Uterus (tissue), 4 donors: Measurements from ENCODE around the gene CHD9NB. TPM values are rescaled to one million over a fixed set of nuclear protein-coding genes. Genes with fewer than 3 reads are reported as not detected.
"Not testable (repeated sequence)": the region's sequence is repeated elsewhere in the genome, so short reads cannot be mapped to it uniquely, and the experiment has no call there.

ENCODE experiments used
- DNase-seq, 2 donors: peaks; one replicate each; pipeline ENCODE4 v3.0.0-alpha.2; 2019 to 2020
- H3K27ac ChIP-seq, 2 donors: fragments of 200-600 bp; sonication (generic); 1 replicate in 1 of 2; 2 replicates in 1 of 2; pipeline ENCODE4 v1.5.1; 2016 to 2018
- H3K27me3 ChIP-seq, 2 donors: fragments of 200-600 bp; sonication (generic); one replicate each; pipeline ENCODE4 v1.5.1; 2018 to 2019; ENCODE audit warnings: control low read depth in 1 of 2
- H3K36me3 ChIP-seq, 2 donors: fragments of 200-600 bp; sonication (generic); one replicate each; pipeline ENCODE4 v1.5.1; 2019; ENCODE audit warnings: control low read depth in 1 of 2
- H3K4me1 ChIP-seq, 2 donors: fragments of 200-600 bp; sonication (generic); one replicate each; pipeline ENCODE4 v1.5.1; 2018 to 2019; ENCODE audit warnings: control low read depth in 1 of 2
- H3K4me3 ChIP-seq, 2 donors: fragments of 200-600 bp; sonication (generic); 1 replicate in 1 of 2; 2 replicates in 1 of 2; pipeline ENCODE4 v1.5.1; 2018 to 2019; ENCODE audit warnings: mild to moderate bottlenecking in 1 of 2
- H3K9me3 ChIP-seq, 2 donors: fragments of 200-600 bp; sonication (generic); one replicate each; pipeline ENCODE4 v1.5.1; 2019; ENCODE audit warnings: control low read depth in 1 of 2
- POLR2A ChIP-seq, 2 donors: fragments of 450-650 bp; IDR thresholded peaks; one replicate each; pipeline ENCODE4 v1.6.1; 2016; ENCODE audit warnings: antibody characterized with exemption in 2 of 2, mild to moderate bottlenecking in 1 of 2, moderate library complexity in 1 of 2
- intact Hi-C: fragments of 100-400 bp; cut with DNase I; formaldehyde crosslinking; loops from one replicate; pipeline ENCODE4 v1.15.1; 2023; ENCODE audit warnings: low total_unique reads
- total RNA-seq, 4 donors: library from RNA; depleted of rRNA in 3 of 4; stranded (reverse); fragments of >200 nt in 3 of 4; gene quantifications; one replicate each; pipeline versions ENCODE4 v1.1.0 to v1.2.4, GENCODE V29; 2014 to 2023
- TF ChIP-seq, protein P1 (sequence below), 4 experiments: fragments of 200-600 bp in 2 of 4; fragments of 450-650 bp in 2 of 4; sonication (generic) in 2 of 4; IDR thresholded peaks; one replicate each; pipeline ENCODE4 v1.5.1; 2016 to 2019; ENCODE audit warnings: antibody characterized with exemption in 4 of 4, mild to moderate bottlenecking in 2 of 4, moderate library complexity in 1 of 4
- donor health status: DM: yes; HTN: yes; CAD: no.

The CHD9NB gene
- total RNA-seq, 4 donors from 2014 or later, result 1.2 to 4.3 (median 4.1) TPM; not detected in 1

DNA sequence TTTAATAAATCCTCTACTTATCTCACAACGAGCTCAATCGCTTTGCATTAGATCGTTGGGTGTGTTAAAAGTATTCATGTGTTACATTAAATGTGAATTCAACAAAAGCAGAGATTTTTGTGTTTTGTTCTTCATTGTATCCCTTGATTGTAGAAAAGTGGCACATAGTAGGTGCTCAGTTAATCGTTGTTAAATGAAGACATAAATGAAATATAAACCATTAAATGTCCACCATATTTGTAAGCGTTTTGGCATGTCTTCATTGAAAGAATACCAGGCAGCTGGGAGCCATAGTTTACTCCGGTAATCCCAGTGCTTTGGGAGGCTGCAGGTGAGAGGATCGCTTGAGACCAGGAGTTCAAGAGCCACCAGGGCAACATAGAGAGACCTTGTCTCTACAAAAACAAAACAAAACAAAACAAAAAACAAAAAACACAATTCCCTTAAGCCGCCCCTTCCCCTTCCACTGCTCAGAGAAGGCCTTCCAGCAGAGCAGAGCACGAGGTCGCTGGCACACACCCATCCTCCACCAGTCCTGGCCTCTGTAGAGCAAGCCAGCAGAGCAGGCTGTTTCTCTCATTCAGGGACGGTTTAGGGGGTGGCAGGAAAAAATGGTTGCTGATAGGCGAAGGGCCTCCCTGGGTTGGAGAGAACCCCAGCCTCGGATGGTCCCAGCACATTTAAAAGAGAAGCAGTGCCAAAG is 1.4 kb upstream of the CHD9NB start:
- TF ChIP-seq, protein P1, sequence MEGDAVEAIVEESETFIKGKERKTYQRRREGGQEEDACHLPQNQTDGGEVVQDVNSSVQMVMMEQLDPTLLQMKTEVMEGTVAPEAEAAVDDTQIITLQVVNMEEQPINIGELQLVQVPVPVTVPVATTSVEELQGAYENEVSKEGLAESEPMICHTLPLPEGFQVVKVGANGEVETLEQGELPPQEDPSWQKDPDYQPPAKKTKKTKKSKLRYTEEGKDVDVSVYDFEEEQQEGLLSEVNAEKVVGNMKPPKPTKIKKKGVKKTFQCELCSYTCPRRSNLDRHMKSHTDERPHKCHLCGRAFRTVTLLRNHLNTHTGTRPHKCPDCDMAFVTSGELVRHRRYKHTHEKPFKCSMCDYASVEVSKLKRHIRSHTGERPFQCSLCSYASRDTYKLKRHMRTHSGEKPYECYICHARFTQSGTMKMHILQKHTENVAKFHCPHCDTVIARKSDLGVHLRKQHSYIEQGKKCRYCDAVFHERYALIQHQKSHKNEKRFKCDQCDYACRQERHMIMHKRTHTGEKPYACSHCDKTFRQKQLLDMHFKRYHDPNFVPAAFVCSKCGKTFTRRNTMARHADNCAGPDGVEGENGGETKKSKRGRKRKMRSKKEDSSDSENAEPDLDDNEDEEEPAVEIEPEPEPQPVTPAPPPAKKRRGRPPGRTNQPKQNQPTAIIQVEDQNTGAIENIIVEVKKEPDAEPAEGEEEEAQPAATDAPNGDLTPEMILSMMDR (IDR thresholded peaks at IDR 0.05), result no peak
- no peak for TF ChIP-seq POLR2A (IDR thresholded peaks at IDR 0.05)
- Histone ChIP-seq H3K36me3 (no peaks in the 10 kb centered on the region), H3K27me3 (no peaks in the 10 kb centered on the region), H3K4me3 (peak overlapping the region; percentile 63 to 71), H3K9me3 (no peaks in the 10 kb centered on the region), H3K27ac (peak overlapping the region; percentile 70 to 81), H3K4me1 (no peaks in the 10 kb centered on the region)
- DNase-seq, result peak; percentile 50 to 55
- intact Hi-C loops, result loop anchor here (5.0 to 10.0 kb wide), 2 partner anchors 81 to 153 kb away; no protein-coding TSS in a partner anchor

DNA sequence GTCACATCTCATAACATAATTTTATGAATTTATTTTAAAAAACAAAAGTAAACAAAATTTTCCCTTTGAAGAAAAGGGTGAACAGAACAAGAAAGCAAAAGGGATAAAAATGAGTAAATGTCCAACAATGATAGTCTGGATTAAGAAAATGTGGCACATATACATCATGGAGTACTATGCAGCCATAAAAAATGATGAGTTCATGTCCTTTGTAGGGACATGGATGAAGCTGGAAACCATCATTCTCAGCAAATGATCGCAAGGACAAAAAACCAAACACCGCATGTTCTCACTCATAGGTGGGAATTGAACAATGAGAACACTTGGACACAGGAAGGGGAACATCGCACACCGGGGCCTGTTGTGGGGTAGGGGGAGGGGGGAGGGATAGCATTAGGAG is 1.4 kb downstream of the CHD9NB start:
- not testable (repeated sequence) for H3K9me3 ChIP-seq, H3K4me3 ChIP-seq, H3K36me3 ChIP-seq, H3K4me1 ChIP-seq, DNase-seq, H3K27me3 ChIP-seq, H3K27ac ChIP-seq
- intact Hi-C loops, result loop anchor here (5.0 to 10.0 kb wide), 2 partner anchors 84 to 156 kb away; no protein-coding TSS in a partner anchor

DNA sequence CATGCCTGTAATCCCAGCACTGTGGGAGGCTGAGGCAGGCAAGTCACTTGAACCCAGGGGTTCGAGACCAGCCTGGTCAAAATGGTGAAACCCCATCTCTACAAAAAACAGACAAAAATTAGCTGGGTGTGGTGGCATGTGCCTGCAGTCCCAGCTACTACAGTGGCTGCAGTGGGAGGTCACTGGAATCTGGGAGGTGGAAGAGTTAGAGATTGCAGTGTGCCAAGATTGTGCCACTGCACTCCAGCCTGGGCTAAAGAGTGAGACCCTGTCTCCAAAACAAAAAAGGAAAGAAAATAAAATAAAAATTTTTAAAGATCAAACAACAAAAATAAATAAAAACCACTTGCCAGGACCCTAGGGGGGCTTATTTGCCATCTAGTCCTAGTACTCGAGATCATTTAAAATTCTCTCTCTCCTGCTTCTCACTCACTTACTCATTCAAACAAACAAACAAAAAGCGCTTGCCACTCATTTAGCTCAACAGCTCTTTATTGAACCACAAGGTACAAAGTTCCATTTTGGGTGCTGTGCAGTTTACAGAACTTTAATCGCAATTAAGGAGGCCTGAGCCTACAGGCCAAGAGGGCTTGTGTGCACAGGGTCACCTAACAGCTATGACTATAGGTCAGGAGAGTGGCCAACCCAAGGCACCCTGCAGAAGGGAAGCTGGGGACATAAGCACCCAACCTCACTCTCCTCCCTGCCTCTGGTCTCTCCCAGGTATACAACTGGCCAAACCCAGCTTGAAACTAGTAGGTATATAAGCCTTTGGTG is 4.4 kb downstream of the CHD9NB start:
- Histone ChIP-seq H3K36me3 (no peaks in the 10 kb centered on the region), H3K9me3 (no peaks in the 10 kb centered on the region), H3K4me3 (no peak overlapping the region), H3K27me3 (no peaks in the 10 kb centered on the region), H3K4me1 (no peaks in the 10 kb centered on the region), H3K27ac (no peak overlapping the region)
- TF ChIP-seq, protein P1 (IDR thresholded peaks at IDR 0.05), result no peak
- no peak for TF ChIP-seq POLR2A (IDR thresholded peaks at IDR 0.05)
- no peak for DNase-seq
- intact Hi-C loops, result no loop called here

DNA sequence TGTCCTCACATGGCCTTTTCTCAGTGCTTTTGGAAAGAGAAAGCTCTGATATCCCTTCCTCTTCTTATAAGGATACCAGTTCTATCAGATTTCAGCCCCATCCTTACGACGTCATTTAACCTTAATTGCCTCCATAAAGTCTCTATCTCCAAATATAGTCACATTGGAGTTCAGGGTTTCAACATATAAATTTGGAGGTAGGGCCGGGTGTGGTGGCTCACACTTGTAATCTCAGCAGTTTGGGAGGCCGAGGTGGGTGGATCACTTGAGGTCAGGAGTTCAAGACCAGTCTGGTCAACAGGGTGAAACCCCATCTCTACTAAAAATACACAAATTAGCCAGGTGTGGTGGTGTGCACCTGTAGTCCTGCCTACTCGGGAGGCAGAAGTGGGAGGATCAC is 5.2 kb downstream of the CHD9NB start:
- H3K9me3 ChIP-seq, H3K4me3 ChIP-seq, H3K4me1 ChIP-seq, intact Hi-C loops, H3K27ac ChIP-seq, H3K27me3 ChIP-seq, DNase-seq, H3K36me3 ChIP-seq: not testable (repeated sequence)

GRCh38 chr16:53045341-53046220 is 7.1 kb downstream of the CHD9NB start:
- no peak for TF ChIP-seq POLR2A (IDR thresholded peaks at IDR 0.05)
- TF ChIP-seq, protein P1 (IDR thresholded peaks at IDR 0.05), result no peak
- Histone ChIP-seq H3K9me3 (no peaks in the 10 kb centered on the region), H3K4me3 (no peak overlapping the region), H3K27ac (no peak overlapping the region), H3K36me3 (no peaks in the 10 kb centered on the region), H3K27me3 (no peaks in the 10 kb centered on the region), H3K4me1 (no peaks in the 10 kb centered on the region)
- intact Hi-C loops, result no loop called here
- DNase-seq, result no peak
